Endothelial cell of umbilical vein (primary cell): ENCODE results near the gene GALNT13.

Source experiments
- CTCF ChIP-seq, 2 donors: IDR thresholded peaks; 1 replicate in 1 of 2; 2 replicates in 1 of 2; pipeline ENCODE4 v1.5.1; 2011; ENCODE audit warnings: low read length in 2 of 2, mild to moderate bottlenecking in 2 of 2, moderate library complexity in 2 of 2, control low read depth in 1 of 2, inconsistent platforms in 1 of 2, low read depth in 1 of 2; ENCODE audit not compliant: insufficient read depth in 1 of 2; ENCODE audit errors: extremely low read depth in 1 of 2
- EZH2 ChIP-seq: IDR thresholded peaks from 2 replicates; pipeline ENCODE4 v1.6.1; 2012; ENCODE audit warnings: borderline replicate concordance, low read depth, mild to moderate bottlenecking, moderate library complexity, low read length, inconsistent platforms; ENCODE audit not compliant: severe bottlenecking
- POLR2AphosphoS5 ChIP-seq: IDR thresholded peaks from 2 replicates; pipeline ENCODE4 v1.6.1; 2012; ENCODE audit warnings: low read depth, mild to moderate bottlenecking, control low read depth, low read length, moderate library complexity; ENCODE audit not compliant: insufficient read depth
- TF ChIP-seq, protein P1 (sequence below): IDR thresholded peaks from 2 replicates; pipeline ENCODE4 v1.6.1; 2011; ENCODE audit not compliant: insufficient read depth, insufficient read length

GRCh38 chr2:153946036-153946435 lies 74.3 kb downstream of the GALNT13 start:
- no peak for TF ChIP-seq EZH2
- no peak for TF ChIP-seq POLR2AphosphoS5
- TF ChIP-seq CTCF (IDR thresholded peaks at IDR 0.05; ENCODE audit: extremely low read depth in 1 of 2, insufficient read depth in 1 of 2, low read depth in 1 of 2, low read length in 2 of 2): no peak
- TF ChIP-seq, protein P1, sequence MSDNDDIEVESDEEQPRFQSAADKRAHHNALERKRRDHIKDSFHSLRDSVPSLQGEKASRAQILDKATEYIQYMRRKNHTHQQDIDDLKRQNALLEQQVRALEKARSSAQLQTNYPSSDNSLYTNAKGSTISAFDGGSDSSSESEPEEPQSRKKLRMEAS: no peak
